GM23338 (cell line): ENCODE results near the gene HYAL1.

ENCODE experiments used
- JUNB ChIP-seq: IDR thresholded peaks from one replicate; pipeline ENCODE4 v1.6.1; 2016; ENCODE audit warnings: antibody characterized with exemption; ENCODE audit not compliant: unreplicated experiment
- POLR2AphosphoS5 ChIP-seq: IDR thresholded peaks from 2 replicates; pipeline ENCODE4 v1.6.1; 2016; ENCODE audit warnings: antibody characterized with exemption, low read depth
- STAT1 ChIP-seq: IDR thresholded peaks from one replicate; pipeline ENCODE4 v1.6.1; 2016; ENCODE audit warnings: antibody characterized with exemption; ENCODE audit not compliant: unreplicated experiment
- TF ChIP-seq, protein P1 (sequence below), 2 experiments: fragments of 200-600 bp in 1 of 2; sonication (generic) in 1 of 2; conservative IDR thresholded peaks; 2 replicates each; pipeline versions ENCODE4 v1.5.1 to v1.6.1; 2016 to 2017; ENCODE audit warnings: antibody characterized with exemption in 2 of 2, low read depth in 2 of 2, mild to moderate bottlenecking in 2 of 2, moderate library complexity in 1 of 2

DNA sequence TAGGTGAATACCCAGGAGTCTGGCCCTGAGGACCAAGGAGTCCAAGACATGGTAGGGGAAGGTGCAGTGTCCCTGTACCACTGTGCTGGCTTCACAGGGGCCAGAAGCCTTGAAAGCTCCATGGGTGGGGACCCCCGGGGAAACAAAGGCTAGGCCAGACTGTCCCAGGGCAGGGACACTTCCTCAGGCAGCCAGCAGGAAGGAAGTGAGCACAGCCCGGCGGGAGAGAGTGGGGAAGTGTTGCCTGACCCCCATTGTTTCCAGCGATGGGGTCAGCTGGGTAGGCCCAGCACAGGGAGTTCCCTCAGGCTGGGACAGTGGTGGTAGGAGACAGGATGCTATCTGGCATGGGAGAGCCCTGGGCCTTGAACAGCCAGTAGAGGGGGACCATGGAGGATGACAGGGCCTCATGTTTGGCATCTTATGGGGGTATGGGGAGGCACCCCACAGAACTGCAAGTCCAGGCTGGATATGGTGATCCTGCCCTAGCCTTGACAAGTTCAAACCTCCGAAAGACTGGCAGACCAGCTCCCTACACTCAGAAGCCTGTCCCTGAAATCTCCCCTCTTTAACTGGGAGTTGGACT is 20.3 kb upstream of the HYAL1 start:
- TF ChIP-seq POLR2AphosphoS5, result no peak
- TF ChIP-seq, protein P1, sequence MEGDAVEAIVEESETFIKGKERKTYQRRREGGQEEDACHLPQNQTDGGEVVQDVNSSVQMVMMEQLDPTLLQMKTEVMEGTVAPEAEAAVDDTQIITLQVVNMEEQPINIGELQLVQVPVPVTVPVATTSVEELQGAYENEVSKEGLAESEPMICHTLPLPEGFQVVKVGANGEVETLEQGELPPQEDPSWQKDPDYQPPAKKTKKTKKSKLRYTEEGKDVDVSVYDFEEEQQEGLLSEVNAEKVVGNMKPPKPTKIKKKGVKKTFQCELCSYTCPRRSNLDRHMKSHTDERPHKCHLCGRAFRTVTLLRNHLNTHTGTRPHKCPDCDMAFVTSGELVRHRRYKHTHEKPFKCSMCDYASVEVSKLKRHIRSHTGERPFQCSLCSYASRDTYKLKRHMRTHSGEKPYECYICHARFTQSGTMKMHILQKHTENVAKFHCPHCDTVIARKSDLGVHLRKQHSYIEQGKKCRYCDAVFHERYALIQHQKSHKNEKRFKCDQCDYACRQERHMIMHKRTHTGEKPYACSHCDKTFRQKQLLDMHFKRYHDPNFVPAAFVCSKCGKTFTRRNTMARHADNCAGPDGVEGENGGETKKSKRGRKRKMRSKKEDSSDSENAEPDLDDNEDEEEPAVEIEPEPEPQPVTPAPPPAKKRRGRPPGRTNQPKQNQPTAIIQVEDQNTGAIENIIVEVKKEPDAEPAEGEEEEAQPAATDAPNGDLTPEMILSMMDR (conservative IDR thresholded peaks at IDR 0.05; ENCODE audit: low read depth in 2 of 2), result no peak
- no peak for TF ChIP-seq STAT1
- TF ChIP-seq JUNB, result no peak
